Mammary epithelial cell (primary cell): ENCODE data around the gene DNAJC16.

Experiments used
- EZH2 ChIP-seq: IDR thresholded peaks from 2 replicates; pipeline ENCODE4 v1.6.1; 2012; ENCODE audit warnings: low read length, inconsistent platforms, borderline replicate concordance
- TF ChIP-seq, protein P1 (sequence below), 2 donors: IDR thresholded peaks in 1 of 2; conservative IDR thresholded peaks in 1 of 2; 2 replicates each; pipeline ENCODE4 v1.5.1; 2011 to 2012; ENCODE audit warnings: inconsistent platforms in 2 of 2, low read length in 2 of 2, mild to moderate bottlenecking in 2 of 2, control low read depth in 1 of 2, low read depth in 1 of 2; ENCODE audit not compliant: insufficient read depth in 1 of 2; ENCODE audit errors: extremely low read depth in 1 of 2

DNA sequence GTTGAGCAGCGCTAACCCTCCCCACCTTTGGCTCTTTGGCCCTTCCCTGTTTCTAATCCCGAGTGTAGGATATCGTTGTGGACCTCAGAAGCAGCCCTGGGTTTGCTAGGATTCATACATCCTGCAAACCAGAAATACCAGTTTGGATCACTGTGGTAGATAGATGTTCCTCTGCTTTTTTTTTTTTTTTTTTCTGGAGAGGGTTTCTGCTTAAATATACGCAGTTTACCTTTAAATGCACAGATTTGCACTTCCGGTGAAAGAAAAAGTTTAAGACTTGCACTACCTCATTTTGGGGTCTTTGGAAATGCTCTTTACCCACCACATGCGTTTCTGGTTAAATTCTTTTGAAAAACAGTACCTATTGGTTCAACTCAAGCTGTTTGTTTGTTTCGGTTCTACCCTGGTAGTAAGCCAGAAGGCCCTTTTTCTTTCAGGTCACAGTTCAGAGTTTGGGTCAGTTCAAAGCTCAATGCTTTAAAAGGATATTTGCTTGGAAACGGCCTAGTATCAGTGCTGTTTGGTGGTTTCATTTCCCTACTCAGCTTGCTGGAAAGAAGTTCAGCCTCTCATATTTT, 91.5 kb downstream of the DNAJC16 start:
- TF ChIP-seq EZH2: no peak
- TF ChIP-seq, protein P1, sequence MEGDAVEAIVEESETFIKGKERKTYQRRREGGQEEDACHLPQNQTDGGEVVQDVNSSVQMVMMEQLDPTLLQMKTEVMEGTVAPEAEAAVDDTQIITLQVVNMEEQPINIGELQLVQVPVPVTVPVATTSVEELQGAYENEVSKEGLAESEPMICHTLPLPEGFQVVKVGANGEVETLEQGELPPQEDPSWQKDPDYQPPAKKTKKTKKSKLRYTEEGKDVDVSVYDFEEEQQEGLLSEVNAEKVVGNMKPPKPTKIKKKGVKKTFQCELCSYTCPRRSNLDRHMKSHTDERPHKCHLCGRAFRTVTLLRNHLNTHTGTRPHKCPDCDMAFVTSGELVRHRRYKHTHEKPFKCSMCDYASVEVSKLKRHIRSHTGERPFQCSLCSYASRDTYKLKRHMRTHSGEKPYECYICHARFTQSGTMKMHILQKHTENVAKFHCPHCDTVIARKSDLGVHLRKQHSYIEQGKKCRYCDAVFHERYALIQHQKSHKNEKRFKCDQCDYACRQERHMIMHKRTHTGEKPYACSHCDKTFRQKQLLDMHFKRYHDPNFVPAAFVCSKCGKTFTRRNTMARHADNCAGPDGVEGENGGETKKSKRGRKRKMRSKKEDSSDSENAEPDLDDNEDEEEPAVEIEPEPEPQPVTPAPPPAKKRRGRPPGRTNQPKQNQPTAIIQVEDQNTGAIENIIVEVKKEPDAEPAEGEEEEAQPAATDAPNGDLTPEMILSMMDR (conservative IDR thresholded peaks at IDR 0.05 in 1 of 2, IDR thresholded peaks at IDR 0.05 in 1 of 2; ENCODE audit: extremely low read depth in 1 of 2, insufficient read depth in 1 of 2, low read depth in 1 of 2, low read length in 2 of 2): no peak
